ENCODE measurements around the gene TNRC6C. TPM values are rescaled to one million over a fixed set of nuclear protein-coding genes. Genes with fewer than 3 reads are reported as not detected.

TNRC6C gene
- total RNA-seq, 1 donor from 2014 or later = 22.4 TPM

- peak overlapping the region; percentile 91 for H3K27ac ChIP-seq
- peaks cover 17% of the 10 kb centered on the region for H3K36me3 ChIP-seq
- DNase-seq = no peak
- intact Hi-C loops (cut with DNase I) = no loop called here
- no peaks in the 10 kb centered on the region for H3K9me3 ChIP-seq
- H3K4me1 ChIP-seq = peaks cover 75% of the 10 kb centered on the region
- H3K27me3 ChIP-seq (ENCODE audit: low read depth) = no peaks in the 10 kb centered on the region
- H3K4me3 ChIP-seq = peak overlapping the region; percentile 94
- TF ChIP-seq CTCF (IDR thresholded peaks at IDR 0.05) = no peak
- peak; percentile 2 for ATAC-seq
These were observed 172.9 kb downstream of the TNRC6C start for GRCh38 chr17:78131172-78132083.

GRCh38 chr17:78132084-78132676, 173.7 kb downstream of the TNRC6C start:
- ATAC-seq (peak; percentile 36 to 46), DNase-seq (peak; percentile 82)
- TF ChIP-seq CTCF (IDR thresholded peaks at IDR 0.05) = no peak
- peak overlapping the region; percentile 94 for H3K4me3 ChIP-seq
- peaks cover 17% of the 10 kb centered on the region for H3K36me3 ChIP-seq
- no peaks in the 10 kb centered on the region for H3K27me3 ChIP-seq (ENCODE audit: low read depth)
- H3K27ac ChIP-seq = peak overlapping the region; percentile 91
- peaks cover 68% of the 10 kb centered on the region for H3K4me1 ChIP-seq
- H3K9me3 ChIP-seq = no peaks in the 10 kb centered on the region
- intact Hi-C loops (cut with DNase I) = no loop called here

- TF ChIP-seq CTCF (IDR thresholded peaks at IDR 0.05) = no peak
- Histone ChIP-seq H3K27me3 (ENCODE audit: low read depth) (no peaks in the 10 kb centered on the region), H3K27ac (peak overlapping the region; percentile 91), H3K4me3 (peak overlapping the region; percentile 94), H3K36me3 (peaks cover 17% of the 10 kb centered on the region), H3K4me1 (peaks cover 68% of the 10 kb centered on the region), H3K9me3 (no peaks in the 10 kb centered on the region)
- intact Hi-C loops (cut with DNase I) = no loop called here
- ATAC-seq = no peak
- no peak for DNase-seq
These were observed 174.3 kb downstream of the TNRC6C start for GRCh38 chr17:78132767-78133178.

GRCh38 chr17:78133179-78133951, 174.9 kb downstream of the TNRC6C start:
- Histone ChIP-seq H3K27ac (no peak overlapping the region), H3K9me3 (no peaks in the 10 kb centered on the region), H3K27me3 (ENCODE audit: low read depth) (no peaks in the 10 kb centered on the region), H3K4me3 (no peak overlapping the region), H3K36me3 (peaks cover 17% of the 10 kb centered on the region), H3K4me1 (peaks cover 64% of the 10 kb centered on the region)
- intact Hi-C loops (cut with DNase I) = no loop called here
- DNase-seq = no peak
- no peak for ATAC-seq
- no peak for TF ChIP-seq CTCF (IDR thresholded peaks at IDR 0.05)
